NB4 (cell line): ENCODE data around the gene SOX9.

Experiments
- CTCF ChIP-seq: IDR thresholded peaks from one replicate; pipeline ENCODE4 v1.5.1; 2012; ENCODE audit warnings: low read depth, low read length
- POLR2A ChIP-seq: IDR thresholded peaks from 2 replicates; pipeline ENCODE4 v1.6.1; 2011; ENCODE audit warnings: mild to moderate bottlenecking; ENCODE audit not compliant: insufficient read length; ENCODE audit errors: extremely low read depth

DNA sequence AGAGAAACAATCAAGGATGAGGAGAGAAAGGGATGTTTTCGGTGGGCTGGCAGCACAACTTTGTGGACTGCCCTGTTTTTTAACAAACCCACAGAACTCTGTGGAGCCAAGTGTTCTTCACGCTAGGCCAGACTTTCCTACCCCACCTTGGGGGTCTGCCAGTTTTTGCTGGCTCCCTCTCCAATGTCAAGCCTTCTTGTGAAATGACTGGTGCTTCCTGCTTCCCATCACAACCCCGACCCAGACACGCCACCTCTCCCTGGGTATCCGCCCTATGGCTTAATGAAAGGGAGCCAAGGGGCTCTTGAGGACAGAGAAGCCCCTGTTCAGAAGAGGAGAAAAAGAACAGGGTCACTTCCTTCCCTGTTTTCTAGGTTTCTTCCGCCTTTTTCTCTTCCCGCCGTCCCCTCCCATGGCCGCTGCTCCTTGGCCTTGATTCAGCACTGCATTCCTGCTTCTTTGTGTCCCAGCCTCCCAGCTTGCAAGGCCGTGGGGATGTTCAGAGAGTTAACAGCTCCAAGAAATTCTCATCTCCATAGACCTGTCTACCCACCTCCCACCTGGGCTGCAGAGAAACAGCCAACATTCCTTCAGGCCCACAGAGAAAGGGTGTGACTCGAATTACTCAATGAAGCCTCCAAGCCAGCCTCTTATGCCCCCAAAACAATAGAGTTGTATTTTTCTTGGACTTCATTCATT lies 16.5 kb upstream of the SOX9 start:
- TF ChIP-seq POLR2A (no peak), CTCF (no peak)
